GM19043 (cell line): ENCODE data around the gene STOML1.
A peak's percentile ranks its signal among the peaks of the same experiment; 100 is the strongest.
"Not testable (repeated sequence)": the region's sequence is repeated elsewhere in the genome, so short reads cannot be mapped to it uniquely, and the experiment has no call there.

Experiments used
- ATAC-seq: cut with Tn5 transposase; IDR thresholded peaks from one replicate; pipeline ENCODE4 v1.9.1; 2021; ENCODE audit warnings: low read depth; ENCODE audit not compliant: unreplicated experiment

STOML1 gene

DNA sequence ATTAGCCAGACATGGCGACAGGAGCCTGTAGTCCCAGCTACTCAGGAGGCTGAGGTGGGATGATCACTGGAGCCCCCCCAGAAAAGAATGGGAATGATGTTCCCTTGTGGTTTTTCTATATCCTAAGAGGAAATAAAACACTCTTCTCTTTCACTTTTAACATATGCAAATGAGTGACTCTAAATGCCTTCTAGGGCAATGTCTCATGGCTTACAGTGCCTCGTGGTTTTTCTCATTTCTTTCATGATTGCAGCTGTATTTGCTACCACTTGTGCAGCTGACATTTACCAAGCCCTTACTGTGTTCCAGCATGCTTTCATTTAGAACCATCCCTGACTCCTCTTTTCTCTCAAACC is 26.4 kb downstream of the STOML1 start:
- ATAC-seq, result no peak

DNA sequence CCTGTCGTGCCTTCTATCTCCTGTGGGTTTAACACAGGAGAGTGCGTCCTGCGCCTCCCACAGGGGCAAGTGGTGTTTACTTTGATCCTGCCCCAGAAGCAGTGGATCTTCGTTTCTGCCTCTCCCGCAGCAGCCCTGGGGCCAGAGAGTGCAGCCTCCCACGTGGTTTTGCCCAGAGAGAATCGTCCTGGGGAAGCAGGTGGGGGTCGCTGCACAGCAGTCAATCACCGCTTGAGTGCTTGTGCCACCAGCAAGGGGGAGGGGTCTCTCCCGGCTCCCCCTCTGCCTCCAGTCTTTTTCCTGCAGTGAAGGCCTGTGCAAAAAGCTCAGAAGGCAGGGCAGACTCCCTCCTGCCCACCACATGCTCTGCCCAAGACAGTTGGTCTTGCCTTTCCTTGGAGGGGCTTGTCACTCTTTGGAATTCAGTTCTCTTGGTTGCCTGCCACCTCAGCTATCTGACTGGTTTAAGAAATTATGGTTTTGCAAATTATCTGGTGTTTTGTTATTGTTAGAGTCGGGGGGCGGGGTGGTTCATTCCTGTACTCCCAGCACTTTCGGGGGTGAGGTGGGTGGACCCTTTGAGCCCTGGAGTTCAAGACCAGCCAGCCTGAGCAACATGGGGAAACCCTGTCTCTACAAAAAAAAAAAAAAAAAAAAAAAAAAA is 26.9 kb downstream of the STOML1 start:
- ATAC-seq, result no peak

DNA sequence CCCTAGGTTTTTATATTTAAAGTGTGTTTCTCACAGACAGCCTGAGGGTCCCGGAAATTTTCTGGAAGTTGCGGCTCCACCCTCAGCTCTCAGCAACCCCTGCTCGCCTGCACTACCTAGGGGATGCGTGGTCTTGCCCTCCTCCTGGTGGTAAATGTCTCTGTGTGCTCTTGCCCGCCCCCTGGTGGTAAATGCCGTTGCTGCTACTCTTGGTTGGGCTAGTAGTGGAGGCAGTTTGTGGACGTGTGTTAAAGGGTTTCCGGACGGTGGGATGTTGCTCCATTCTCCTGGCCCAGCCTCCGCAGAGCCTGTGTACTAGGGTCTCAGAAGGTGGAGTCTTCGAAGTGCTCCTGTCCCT is 27.4 kb downstream of the STOML1 start:
- ATAC-seq, result no peak

DNA sequence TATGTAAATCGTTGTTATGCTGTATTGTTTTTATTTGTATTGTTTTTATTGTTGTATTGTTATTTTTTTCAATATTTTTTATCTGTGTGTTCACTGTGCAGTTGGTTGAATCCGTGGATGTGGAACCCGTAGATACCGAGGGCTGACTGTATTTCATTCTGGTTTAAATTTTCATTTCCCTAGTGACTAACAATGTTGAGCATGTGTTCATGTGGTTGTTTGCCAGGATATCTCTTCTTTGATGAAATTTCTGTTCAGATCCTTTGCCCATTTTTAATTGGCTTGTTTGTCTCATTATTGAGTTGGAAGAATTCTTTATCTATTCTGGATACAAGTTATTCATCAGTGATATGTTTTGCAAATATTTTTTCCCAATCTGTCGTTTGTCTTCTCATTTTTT is 29.7 kb downstream of the STOML1 start:
- no peak for ATAC-seq

DNA sequence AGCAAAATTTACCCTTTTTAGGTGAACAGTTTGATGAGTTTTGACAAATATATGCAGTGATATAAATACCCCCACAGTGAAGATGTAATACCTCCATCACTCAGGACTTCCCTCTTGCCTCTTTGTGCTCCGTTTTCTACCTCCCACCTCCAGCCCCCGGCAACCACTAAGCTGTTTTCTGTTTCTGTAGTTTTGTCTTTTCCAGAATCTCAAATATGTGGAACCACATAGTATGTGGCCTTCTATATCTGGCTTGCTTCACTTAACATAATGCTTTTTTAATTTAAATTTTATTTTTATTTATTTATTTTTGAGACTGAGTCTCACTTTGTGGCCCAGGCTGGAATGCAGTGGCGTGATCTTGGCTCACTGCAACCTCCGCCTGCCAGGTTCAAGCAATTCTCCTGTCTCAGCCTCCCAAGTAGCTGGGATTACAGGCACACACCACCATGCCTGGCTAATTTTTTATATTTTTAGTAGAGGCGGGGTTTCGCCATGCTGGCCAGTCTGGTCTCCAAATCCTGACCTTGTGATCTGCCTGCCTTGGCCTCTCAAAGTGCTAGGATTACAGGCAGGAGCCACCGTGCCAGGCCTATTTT is 31.5 kb downstream of the STOML1 start:
- not testable (repeated sequence) for ATAC-seq

DNA sequence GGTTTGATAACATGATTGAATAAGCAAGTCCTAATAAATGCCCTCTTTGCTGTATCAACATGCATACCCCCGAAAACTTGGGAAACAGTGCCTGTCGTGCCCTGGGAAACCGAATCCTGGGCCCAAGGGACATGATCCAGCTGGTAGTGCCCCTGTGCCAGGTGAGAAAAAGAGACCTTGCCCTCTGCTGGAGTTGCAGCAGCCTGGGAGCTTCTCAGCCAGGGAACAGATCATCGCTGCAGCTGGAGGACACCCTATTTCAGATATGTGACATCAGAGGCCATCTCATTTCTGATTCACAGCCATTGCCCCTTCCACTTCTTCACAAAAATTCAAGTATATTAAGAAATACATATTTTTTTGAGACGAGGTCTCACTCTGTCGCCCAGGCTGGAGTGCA is 32.3 kb downstream of the STOML1 start:
- no peak for ATAC-seq

DNA sequence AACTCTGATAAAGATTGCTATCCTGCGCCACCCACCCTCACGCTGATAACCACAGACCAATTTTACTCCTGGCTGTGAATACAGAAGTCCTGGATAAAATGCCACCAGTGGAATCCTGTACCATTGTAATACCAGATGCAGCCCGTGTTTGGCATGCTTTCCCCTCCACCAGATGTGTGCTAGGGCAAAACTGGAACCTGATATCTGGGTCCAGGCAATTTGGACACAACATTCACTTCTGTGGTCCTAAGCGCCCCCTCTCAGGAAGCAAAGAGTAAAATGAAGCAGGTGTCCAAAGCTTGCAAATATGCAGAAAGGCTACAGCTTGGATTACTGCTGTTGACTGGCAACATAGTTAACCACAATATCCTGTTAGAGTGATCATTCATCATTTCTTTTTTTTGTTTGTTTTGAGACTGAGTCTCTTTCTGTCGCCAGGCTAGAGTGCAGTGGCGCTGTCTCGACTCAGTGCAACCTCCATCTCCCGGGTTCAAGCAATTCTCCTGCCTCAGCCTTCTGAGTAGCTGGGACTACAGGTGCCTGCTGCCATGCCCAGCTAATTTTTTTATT is 33.0 kb downstream of the STOML1 start:
- ATAC-seq, result no peak

DNA sequence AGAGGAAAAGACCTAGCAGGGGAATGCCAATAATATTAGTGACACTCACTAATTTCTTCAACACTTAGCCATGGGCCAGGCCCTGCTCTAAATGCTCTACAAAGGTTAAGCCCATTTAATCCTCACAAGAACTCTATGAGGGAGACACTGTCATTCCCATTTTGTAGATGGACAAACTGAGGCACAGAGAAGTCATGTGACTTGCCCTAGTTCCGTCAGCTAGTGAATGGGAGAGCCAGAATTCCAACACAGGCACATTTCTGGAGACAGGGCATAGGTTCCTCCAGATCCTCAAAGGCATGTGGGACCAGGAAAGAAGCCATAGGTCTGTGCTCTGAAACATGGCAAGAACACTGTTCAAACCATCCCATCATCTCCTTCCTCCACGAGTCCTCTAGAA is 34.3 kb downstream of the STOML1 start:
- no peak for ATAC-seq

DNA sequence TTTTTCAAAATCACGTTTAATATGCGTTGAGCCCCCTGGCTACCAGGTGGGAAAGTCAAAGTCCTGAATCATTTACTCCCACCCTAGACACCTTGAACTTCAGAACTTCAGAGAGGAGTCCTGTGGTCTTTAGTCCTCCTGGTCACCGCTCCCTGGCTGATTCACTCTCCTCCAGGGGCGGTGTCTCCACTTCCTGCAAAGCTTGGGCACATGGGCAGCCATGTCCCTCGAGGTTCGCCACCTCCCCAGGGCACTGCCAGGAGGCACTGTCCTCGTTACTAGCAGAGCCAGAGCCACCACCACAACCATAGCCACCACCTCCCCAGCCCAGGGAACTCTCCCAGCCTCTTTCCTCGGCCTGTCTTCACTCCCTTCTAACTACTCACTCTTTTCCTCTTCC is 34.8 kb downstream of the STOML1 start:
- ATAC-seq, result no peak

DNA sequence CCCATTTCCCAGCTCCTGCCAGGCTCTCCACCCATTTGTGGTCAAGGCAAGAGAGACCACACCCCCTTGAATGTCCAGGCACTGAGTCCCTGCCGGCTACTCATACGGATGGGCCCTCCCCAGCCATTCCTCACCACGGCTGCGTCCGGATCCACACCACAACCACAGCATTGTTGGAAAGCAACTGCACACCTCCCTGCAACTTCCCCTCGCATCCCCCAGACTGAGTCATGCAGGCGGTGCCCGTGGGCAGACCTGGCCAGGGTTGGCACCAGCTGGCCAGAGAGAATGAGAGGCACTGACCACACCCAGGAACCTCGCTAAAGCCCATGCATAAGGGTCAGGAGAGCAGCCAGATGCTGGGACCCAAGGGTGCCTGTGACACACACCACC is 35.4 kb downstream of the STOML1 start:
- no peak for ATAC-seq

DNA sequence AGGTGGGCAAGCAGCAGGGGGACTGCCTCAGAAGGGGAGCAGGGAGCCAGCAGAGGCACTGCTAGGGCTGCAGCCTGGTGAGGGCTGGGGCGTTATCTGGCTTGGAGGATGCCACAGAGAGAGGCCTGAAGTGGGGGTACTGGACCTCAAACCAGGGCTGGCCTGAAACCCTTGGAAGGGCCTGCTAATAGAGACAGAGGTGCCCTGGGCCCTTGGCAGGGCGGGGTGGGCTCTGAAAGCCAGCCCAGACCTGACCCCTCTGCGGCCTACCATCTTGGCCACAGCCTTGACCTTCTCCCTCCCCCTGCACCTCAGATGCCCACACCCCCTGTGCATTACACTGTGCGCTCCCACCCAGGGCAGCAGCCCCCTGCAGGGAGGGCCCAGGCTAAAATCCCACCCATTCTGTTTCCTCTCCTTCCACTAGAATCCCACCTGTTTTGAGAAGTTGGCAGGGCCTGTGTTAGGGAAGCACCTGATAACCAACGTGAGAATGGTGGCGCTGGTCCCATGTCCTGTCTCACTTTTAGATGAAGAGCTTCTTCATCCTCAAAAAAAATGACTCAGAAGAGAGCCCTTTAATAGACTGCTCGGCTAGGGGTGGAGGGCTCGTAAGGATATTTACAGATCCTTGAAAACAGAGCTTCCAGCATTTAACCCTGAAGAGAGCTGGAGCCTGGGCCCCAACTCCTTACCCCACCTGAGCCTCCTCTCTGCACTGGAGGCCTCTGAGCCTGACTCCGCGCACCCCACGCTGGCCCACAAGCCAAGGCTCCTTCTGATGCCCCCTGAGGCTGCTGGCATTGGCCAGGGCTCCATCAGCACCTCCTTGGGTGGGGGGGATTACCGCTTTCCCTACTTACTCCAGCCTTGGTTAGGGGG is 36.0 kb downstream of the STOML1 start:
- no peak for ATAC-seq

DNA sequence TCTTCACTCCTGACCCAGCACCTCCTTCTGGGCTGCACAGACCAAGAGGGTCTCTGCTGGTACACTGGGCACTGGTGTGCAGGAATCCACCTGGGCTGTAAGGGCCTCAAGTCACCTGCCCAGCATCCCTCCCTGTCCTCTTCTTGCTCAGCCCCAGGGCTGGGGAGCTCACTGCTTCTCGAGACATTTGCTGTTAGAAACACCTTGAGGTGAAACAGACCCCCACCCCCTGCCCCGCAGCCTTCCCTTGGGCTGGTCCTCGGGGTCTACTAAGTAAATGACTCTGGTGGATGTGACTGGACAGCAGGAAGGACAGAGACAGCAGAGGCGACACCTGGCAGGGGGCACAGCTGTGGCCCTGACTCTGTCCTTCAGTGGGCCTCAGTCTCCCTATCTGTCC is 36.8 kb downstream of the STOML1 start:
- ATAC-seq, result no peak

DNA sequence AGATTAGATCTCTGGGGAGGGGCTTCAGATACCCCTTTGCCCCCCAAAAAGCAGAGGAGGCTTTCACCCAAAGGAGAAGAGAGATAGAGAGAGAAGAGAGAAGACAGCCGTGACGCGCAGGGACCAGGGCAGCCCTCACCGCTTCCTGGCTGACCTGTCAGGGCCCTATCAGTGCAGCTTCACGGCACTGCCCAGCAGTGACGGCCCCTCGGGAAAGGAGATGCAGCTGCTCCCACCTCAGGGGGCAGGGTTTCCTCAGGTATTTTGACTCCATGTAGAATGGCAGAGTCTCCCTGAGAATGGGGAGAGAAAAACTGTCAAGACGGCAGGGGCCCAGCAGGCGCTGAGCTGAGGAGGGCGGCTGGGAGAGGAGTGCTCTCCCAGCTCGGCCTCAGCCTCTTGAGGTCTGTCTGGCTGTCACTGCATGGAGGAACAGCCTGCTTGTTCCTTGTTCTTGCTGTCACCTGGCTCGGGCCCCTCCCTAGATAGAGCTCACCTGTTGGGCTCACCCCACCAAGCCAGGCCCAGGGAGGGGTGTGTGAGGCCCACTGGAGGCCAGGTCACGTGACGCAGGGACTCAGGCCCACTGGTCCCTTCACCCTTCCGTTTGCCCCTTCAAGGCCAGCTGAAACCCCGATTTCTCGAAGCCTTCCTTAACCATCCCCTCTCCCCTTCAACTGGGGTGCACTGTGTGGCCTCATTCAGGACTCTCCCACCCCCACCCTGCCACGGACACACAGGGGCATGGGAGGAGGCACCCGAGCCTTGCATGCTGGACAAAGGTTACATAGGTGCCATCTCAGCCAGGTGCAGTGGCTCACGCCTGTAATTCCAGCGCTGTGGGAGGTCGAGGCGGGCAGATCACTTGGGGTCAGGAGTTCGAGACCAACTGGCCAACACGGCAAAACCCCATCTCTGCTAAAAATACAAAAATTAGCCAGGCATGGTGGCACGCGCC is 37.6 kb downstream of the STOML1 start:
- ATAC-seq, result no peak

DNA sequence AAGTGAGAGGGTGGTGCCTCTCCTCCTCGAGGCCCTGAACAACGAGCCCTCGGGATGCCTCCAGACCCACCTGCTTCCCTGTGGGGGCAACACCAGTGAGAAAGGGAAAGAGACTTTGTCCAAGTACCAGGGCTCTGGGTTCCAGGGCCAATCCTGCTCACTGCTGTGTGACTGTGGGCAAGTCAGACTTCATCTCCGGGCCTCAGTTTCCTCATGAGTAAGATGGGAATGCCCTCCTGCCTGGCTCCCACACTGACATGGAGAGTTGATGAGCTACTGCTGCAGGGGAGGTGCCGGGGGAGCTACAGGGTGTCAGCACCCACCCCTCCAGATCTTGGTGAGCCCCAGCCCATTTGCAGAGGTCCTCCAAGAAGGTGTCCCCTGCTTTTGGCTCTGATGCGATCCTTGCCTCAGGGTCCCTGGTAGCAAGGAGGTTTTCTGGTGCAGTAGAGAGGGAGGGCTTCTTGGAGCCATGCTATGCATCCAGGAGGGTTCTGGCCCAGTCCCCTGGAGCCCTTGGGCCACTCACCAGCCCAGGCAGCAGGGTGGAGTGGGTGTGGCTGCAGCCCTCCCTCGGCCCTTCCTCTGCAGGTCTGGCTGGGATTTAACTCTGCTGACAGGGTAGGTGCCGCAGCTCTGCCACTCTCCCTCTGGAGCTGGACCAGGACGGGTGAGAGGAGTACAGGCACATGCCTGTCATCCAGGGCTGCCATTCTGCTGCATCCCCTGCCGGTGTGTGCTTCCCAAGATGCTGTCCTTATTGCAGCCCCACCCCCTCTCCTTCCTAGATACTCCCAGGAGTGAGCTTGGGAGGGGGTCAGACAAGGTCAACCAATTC is 39.0 kb downstream of the STOML1 start:
- no peak for ATAC-seq

DNA sequence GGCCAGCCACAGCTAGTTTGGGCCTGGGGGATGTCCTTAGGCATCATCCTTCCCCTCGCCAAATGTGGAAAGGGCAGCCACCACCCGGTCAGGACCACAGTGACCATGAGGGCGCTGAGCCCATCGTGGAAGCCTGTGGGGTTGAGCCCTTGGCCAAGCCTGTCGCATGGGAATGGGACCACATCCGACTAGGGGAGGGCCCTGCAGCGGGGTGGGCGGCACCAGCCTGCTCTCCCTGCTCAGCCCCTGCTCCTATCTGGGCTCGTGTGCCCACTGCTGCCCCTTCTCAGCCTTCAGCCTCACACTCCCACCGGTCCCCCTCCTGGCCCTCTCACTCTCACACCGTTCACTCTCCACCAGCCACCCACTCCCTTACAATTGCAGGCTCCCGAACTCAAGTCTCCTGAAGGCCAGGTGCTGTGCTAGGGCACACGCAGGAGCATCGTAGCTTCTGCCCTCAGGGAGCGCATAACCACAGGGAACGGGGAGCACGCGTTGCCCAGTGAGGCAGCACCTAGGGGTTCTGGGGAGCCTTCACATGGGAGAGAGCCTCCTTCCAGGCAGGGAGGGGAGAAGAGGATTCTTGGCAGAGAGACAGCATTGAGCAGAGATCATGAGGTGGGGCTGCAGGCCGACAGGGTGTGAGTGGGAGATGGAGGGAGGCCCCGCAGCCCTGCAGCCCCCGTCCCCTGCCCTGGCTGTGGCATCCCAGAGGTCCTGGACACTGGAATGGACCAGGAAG is 39.8 kb downstream of the STOML1 start:
- ATAC-seq, result no peak

DNA sequence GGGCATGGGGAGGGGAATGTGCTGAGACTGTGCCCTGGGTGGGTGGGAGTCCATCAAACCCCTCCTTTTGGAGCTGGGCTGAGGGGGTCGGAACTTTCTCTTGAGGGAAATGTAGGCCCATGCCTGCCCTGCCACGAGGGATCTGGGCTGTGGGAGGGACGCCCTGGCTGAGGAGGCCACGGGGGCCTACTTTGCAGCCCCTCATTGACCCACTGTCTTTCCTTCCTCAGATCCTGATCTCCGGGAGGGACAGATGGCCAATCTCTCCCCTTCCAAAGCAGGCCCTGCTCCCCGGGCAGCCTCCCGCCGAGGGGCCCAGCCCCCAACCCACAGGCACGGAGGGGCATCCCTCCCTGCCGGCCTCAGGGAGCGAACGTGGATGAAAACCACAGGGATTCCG is 40.5 kb downstream of the STOML1 start:
- ATAC-seq, result no peak

DNA sequence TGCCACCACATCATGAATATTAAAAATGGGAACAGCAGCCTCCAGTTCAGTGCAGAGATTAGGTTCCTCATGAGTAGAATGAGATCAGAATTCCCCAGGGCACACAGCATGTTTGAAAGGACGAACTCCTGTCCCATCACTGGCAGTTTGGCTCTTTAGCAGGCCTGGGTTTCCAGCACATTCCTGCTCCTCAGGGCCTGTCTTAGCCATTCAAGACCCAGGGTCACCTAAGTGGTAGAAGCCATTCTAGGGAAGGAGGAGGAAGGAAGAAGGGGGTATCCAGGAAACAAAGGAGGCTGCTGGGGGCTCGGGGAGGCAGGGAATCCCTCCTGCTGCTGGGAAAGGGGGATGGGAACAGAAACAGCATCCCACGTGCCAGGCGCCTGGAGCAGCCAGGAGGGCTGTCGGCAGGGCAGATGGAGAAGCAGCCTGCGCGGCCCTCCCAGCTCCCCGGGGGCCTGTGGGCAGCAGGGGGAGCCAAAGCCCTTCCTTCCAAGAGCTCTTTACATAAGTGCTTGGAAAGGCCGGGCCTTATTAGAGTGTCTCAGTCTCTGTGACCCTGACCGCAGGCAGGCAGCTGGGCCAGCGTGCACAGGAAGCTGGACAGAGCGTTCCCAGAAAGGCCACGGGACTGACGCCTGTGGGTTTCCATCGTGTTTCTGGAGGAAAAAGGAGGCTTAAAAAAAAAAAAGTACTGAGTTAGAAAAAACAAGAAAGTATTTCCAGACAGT is 41.1 kb downstream of the STOML1 start:
- peak; percentile 84 for ATAC-seq

DNA sequence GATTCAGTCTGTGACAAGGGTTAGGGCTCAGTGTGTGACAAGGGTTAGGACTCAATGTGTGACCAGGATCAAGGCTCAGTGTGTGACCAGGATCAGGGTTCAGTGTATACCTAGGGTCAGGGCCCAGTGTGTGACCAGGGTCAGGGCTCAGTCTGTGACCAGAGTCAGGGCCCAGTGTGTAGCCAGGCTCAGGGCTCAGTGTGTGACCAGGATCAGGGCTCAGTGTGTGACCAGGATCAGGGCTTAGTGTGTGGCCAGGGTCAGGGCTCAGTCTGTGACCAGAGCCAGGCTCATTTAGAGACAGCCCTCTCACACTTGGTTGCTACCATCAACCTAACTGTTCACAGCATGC is 41.6 kb downstream of the STOML1 start:
- ATAC-seq, result no peak
